NOMO-1 treated with dmso at 0.1 percent for 144 hours (cell line): ENCODE measurements around the gene DNAH14.
"Not testable (repeated sequence)": the region's sequence is repeated elsewhere in the genome, so short reads cannot be mapped to it uniquely, and the experiment has no call there.

Experiments
- DNase-seq: peaks from one replicate; lab custom pipeline; 2025; ENCODE audit not compliant: unreplicated experiment; lab: John Stamatoyannopoulos, UW

DNAH14 gene

DNA sequence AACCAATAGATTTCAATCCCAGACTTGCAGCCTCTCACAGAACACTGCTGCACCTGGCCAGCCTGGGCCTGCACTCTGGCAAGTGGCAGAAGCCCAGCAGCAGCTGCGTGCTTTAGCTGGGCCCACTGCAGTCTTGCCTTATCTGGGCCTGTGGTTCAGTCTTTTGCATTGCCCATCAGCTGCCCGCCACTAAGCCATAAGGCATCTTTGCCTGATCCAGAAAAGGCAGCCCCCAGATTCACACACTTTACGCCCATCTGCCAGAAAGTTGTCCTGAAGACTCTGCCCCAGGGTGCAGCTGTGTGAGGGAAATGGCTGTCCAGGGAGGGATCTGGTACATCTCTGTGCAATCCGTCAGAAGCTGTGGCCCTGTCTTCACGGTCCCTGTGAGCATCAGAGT is 217.0 kb downstream of the DNAH14 start:
- no peak for DNase-seq

DNA sequence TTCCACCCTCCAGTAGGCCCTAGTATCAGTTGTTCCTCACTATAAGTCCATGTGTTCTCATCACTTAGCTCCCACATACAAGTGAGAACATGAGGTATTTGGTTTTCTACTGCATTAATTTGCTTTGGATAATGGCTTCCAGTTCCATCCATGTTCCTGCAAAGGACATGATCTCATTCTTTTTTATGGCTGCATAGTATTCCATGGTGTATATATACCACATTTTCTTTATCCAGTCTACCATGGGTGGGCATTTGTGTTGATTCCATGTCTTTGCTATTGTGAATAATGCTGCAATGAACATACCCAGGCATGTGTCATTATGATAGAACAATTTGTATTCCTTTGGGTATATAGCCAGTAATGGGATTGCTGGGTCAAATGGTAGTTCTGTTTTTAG is 218.3 kb downstream of the DNAH14 start:
- DNase-seq, result not testable (repeated sequence)

DNA sequence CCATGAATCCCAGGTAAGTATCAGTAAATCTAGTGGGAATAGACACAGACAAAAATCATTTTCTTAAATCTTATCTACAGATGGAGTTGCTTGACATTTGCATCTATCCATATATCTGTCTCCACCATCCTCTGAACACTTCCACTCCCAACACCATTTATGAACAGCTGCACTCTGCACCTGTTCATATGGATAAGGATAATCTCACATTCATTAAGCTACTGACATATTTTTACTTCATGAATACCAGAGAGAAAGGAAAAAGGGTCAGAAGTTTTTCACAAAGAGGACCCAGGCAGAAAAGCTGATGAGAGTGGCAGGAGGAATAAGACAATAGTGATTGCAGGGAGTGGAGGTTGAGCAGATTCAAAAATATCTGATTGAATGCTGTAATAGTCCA is 222.6 kb downstream of the DNAH14 start:
- DNase-seq, result no peak

DNA sequence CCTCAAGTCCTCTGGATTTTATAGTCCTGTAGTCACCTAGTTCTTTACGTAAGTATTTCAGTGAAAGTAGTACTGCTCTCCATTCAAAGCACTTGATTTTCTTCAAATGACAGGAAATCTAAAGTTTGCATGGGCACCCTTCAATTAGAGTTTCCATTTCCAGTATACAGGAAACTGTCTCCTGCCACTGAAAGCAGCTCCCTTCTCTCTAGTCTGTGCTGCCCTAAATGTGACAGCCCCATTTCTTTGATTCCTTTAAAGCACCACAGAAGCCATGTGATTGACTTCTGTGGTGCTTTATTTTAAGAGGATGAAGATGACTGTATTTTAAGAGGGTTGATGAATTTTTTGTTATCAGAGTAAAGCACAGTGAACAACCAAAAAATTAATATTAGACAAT is 226.1 kb downstream of the DNAH14 start:
- no peak for DNase-seq

DNA sequence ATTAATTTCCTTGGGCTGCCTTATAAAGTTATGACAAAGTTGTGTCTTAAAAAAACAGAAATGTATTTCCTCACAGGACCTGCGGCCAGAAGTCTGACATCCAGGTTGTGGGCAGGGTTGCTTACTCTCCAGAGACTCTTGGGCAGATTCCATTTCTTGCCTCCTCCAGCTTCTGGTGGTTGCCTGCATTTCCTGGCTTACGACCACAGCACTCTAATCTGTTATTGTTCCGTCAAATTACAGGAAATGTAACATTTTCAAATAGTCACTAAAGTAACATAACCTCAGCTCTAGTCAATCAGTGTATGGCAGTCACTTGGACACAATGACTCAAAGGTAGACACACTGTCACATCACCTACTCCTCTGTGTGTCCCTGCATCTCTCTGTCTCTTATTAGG is 226.8 kb downstream of the DNAH14 start:
- no peak for DNase-seq

DNA sequence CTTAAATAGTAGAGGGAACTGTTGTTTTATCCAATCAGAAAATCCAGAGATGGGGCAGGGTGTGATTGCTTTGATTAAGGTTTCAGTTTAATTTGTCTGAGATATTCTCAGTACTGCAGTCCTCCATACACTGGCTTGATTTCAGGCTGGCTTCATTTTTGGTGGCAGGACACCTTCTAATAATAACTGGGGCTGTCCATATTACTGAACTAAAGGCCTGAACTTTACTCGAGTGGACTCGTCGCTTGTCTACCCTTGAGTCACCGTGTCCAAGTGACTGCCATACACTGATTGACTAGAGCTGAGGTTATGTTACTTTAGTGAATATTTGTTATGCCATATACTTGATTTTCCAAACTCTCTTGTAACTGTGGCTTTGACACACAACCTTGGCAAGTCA is 228.8 kb downstream of the DNAH14 start:
- no peak for DNase-seq

DNA sequence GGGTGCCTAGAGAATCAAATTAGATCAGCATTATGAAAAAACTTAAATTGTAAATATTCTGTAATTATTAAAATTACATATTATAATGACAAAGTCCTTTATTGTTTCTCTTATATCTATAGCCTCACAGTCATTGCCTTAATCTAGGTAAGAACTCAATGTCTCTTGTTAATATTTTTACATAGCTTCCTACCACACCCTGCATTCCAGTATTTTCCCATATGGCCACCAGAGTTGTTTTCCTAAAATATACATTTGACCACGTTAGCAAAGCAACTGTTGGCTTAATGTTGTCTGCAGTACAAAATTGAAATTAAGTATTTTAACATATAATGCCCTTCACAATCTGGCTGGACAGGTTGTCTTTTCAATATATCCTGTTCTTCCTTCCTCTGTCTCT is 230.3 kb downstream of the DNAH14 start:
- DNase-seq, result no peak

DNA sequence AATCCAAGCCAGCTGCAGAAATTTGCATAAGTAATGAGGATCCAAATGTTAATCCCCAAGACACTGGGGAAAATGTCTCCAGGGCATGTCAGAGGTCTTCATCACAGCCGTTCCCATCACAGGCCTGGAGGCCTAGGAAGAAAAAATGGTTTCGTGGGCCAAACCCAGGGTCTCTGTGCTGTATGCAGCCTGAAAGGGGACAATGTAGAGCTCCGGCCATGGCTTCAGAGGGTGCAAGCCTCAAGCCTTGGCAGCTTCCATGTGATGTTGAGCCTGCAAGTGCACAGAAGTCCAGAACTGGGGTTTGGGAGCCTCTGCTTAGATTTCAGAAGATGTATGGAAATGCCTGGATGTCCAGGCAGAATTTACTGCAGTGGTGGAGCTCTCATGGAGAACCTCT is 247.9 kb downstream of the DNAH14 start:
- DNase-seq, result not testable (repeated sequence)

DNA sequence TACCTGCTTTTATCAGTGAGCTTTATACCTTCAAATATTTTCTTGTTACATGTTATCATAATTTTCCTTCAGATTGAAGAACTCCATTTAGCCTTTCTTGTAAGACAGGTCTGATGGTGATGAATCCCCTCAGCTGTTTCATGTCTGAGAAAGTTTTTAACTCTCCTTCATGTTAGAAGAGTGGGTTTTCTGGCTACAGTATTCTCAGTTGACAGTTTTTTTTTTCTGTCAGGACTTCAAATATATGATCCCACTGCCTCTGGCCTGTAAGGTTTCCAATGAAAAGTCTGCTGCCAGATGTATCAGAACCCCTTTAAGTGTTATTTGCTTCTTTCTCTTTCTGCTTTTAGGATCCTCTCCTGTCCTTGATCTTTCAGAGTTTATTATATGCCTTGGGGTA is 250.2 kb downstream of the DNAH14 start:
- no peak for DNase-seq

DNA sequence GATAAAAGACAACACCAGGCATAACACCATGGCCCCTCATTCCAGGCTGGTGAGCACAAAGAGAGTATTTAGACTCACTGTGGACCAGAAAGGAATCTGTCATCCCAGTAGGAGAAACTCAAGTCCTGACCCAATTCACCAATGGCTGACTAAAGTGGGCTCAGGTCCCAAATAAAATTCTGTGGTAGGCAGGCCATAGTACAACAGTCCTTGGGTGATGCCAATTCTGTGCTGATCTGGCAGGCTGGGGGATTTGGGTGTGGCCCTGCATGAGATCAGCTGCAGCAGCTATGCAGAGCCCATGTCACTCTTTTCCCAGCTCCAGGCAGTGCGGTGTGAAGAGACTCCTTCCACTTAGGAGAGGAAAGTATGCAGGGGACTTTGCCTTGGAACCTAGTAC is 253.2 kb downstream of the DNAH14 start:
- DNase-seq, result no peak

DNA sequence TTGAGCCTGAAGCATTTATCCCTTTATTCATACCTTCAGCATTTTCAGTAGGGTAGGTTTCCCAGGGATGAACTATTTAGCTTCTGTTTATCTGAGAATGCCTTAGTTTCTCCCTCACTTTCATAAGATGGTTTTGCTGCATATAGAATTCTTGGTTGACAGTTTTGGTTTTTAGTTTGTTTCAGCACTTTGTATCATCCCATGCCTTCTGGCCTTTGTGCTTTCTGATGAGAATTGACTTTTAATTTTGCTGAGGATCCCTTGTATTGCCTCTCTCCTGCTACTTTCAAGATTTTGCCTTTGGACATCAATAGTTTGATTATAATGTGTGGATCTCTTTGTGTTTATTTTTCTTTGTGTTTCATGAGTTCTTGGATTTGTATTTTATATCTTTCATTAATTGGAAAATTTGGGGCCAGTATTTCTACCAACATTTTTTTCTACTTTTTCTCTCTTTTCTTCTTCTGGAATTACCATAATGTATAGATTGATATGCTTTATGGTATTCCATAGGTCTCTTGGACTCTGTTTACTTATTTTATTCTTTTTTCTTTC is 261.8 kb downstream of the DNAH14 start:
- no peak for DNase-seq

DNA sequence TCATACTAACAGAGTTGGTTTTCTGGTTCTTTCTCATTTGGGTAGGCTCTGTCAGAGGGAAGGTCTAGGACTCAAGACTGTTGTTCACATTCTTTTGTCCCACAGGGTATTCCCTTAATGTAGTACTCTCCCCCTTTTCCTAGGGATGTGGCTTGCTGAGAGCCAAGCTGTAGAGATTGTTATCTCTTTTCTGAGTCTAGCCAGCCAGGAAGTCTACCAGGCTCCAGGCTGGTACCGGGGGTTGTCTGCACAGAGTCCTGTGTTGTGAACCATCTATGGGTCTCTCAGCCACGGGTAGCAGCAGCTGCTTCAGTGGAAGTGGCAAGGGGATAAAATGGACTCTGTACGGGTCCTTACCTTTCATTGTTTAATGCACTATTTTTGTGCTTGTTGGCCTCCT is 272.0 kb downstream of the DNAH14 start:
- no peak for DNase-seq

DNA sequence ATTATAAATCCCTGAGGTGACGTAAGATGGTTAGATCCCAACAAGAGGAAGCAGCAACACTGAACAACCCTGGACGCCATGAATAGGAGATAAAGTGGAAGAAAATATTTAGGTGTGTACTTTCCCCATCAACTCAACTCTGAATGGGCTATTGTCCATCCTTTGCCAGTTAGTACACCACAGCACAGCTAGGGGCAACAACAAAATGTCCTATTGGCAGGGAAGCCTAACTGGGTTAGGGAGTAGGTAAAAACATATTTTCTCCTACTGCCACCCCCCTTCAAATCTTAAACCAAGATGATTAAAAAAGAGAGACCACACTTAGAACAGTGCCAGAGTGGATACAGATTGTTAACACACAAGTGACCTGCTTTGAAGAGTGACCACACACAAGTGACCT is 278.3 kb downstream of the DNAH14 start:
- no peak for DNase-seq

DNA sequence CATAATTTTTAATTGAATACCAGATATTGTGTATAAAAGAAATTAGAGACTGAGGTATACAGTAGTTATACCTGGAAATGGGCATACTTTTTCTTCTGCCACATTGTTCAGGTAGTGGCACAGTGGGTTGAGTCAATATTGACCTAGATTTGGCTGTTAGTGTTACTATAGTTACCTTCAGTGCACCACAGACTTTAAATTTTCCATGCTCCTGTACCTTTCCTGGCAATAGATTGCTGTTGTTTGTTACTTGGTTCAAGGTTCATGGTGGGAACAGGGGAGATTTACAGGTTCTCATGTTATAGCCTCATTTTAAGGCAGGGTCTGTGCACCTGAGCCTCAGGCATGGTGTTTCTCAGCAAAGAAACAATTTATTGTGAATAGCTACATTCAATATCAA is 279.7 kb downstream of the DNAH14 start:
- DNase-seq, result no peak

DNA sequence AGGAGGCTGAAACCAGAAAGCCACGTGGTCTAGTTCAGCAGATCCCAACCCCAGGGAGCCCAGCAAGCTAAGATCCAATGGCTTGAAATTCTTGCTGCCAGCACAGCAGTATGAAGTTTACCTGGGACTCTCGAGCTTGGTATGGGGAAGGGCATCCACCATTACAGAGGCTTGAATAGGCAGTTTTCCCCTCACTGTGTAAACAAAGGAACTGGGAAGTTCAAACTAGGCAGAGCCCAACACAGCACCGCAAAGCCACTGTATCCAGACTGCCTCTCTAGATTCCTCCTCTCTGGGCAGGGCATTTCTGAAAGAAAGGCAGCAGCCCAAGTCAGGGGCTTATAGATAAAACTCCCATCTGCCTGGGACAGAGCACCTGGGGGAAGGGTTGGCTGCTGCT is 280.7 kb downstream of the DNAH14 start:
- DNase-seq, result not testable (repeated sequence)

DNA sequence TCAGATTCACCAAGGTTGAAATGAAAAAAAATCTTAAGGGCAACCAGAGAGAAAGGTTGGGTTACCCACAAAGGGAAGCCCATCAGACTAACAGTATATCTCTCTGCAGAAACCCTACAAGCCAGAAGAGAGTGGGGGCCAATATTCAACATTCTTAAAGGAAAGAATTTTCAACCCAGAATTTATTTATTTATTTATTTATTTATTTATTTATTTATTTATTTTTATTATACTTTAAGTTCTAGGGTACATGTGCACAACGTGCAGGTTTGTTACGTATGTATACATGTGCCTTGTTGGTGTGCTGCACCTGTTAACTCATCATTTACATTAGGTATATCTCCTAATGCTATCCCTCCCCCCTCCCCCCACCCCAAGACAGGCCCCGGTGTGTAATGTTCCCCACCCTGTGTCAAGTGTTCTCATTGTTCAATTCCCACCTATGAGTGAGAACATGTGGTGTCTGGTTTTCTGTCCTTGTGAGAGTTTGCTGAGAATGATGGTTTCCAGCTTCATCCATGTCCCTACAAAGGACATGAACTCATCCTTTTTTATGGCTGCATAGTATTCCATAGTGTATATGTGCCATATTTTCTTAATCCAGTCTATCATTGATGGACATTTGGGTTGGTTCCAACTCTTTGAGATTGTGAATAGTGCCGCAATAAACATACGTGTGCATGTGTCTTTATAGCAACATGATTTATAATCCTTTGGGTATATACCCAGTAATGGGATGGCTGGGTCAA is 282.4 kb downstream of the DNAH14 start:
- not testable (repeated sequence) for DNase-seq

DNA sequence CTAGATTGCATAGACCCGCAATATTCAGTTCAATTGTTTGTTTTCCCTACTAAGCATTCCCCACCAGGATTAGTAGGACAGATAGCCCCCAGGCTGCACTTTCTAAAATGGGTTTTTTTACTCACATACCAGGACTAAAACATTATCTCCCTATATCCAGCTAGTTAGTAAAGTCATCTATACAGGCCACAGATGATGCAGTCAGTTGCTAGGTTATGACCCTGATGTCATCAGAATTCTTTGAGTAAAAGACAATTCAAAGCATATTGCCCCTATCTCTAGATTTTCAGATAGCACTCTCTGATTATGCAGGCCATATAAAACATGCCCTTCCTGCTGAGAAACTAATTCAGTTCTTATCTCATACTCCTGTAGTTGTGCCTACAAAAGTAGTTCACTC is 294.8 kb downstream of the DNAH14 start:
- no peak for DNase-seq

DNA sequence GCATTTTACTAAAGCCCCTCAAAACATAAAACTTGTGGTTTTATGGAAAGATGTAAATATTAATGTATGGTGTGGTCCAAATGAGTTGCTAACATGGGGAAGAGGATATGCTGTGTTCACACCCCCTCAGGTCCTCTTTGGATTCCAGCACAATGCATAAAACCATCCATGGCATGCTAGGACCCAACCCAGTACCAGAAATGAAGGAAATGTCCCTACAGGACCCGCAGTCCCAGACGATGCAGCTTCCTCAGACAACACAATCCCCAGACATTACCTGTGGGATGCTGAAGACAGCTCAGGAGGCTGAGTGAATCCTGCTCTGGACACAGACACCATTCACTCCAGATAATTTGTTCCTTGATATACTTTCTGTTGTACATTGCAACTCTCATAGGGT is 296.2 kb downstream of the DNAH14 start:
- no peak for DNase-seq

DNA sequence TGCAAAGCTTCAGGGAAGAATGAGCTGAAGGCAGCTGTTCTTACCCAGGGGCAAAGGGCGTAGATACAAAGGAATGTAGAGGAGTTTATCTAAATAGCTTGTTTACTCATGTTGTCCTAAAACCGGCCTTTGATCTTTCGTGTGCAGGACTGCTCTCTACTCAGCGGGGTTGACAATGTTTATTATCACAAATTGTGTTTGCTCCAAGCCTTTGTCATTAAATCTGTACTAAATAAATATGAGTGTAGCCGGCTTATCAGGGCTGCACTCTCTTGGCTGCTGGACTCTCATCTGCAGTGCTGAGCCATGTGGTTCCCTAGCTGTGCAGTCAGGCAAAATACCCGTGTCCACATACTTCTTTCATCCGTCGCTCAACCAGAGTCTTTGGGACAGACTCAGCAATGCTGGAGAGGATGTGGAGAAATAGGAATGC is 299.4 kb downstream of the DNAH14 start:
- DNase-seq, result no peak

DNA sequence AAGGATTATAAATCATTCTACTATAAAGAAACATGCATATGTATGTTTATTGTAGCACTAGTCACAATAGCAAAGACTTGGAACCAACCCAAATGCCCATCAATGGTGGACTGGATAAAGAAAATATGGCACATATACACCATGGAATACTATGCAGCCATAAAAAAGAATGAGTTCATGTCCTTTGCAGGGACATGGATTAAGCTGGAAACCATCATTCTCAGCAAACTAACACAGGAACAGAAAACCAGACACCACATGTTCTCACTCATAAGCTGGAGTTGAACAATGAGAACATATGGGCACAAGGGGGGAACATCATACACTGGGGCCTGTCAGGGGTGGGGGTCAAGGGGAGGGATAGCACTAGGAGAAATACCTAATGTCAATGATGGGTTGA is 300.0 kb downstream of the DNAH14 start:
- not testable (repeated sequence) for DNase-seq

DNA sequence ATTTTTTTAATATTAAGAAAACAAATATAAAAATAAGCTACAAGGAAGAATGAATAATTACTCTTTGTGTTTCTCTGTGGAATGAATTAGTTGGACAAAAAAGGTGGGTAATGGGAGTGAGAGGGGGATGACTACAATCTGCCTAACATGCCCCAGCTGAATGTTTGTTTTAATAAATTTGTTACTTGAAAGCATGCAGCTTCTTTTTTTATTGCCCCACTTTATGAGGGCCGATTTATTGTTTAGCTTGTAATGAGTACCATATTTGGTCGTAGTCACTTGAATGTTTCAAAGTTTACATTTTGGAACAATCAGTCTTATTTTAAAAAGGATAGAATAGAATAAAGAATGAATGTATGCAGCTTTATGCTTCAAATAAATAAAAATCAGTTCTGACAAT is 301.0 kb downstream of the DNAH14 start:
- no peak for DNase-seq

DNA sequence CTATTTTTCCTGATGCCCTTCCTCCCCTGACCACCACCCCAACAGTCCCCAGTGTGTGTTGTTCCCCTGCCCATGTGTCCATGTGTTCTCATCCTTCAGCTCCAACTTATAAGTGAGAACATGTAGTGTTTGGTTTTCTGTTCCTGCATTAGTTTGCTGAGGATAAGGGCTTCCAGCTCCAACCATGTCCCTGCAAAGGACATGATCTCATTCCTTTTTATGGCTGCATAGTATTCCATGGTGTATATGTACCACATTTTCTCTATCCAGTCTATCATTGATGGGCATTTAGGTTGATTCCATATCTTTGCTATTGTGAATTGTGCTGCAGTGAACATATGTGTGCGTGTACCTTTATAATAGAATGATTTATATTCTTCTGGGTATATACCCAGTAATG is 303.5 kb downstream of the DNAH14 start:
- not testable (repeated sequence) for DNase-seq

DNA sequence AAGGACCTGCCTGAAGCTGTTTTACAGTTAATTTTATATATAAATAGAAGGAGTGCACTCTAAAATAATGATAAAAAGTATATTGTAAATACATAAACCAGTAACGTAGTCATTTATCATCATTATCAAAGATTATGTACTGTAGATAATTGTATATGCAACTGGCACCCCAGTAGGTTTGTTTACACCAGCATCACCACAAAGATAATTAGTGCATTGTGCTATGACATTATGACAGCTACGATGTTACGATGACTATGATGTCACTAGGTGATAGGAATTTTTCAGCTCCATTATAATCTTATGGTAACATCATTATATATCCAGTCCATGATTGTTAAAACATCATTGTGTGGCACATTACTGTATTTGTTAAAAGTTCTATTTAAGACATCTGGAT is 313.1 kb downstream of the DNAH14 start:
- DNase-seq, result no peak
